Panc1 (cell line): ENCODE results near the gene MAST4.

Source experiments
- CTCF ChIP-seq: fragments of 450-650 bp; IDR thresholded peaks from 2 replicates; pipeline ENCODE4 v1.5.1; 2017; ENCODE audit warnings: mild to moderate bottlenecking
- POLR2AphosphoS5 ChIP-seq: IDR thresholded peaks from 2 replicates; pipeline ENCODE4 v1.6.1; 2012; ENCODE audit warnings: mild to moderate bottlenecking, low read depth, low read length, moderate library complexity
- REST ChIP-seq, 2 experiments: IDR thresholded peaks; 2 replicates each; pipeline ENCODE4 v1.6.1; 2011 to 2012; ENCODE audit warnings: low read depth in 2 of 2, control low read depth in 1 of 2, low read length in 1 of 2, mild to moderate bottlenecking in 1 of 2, moderate library complexity in 1 of 2; ENCODE audit not compliant: insufficient read depth in 1 of 2
- SIN3A ChIP-seq: IDR thresholded peaks from 2 replicates; pipeline ENCODE4 v1.6.1; 2012; ENCODE audit warnings: low read depth, mild to moderate bottlenecking, low read length, moderate library complexity, borderline replicate concordance; ENCODE audit not compliant: insufficient read depth
- TCF7L2 ChIP-seq: IDR thresholded peaks from 2 replicates; pipeline ENCODE4 v1.6.1; 2011; ENCODE audit warnings: mild to moderate bottlenecking, low read depth, low read length, inconsistent platforms

GRCh38 chr5:66777868-66778267 is 181.7 kb downstream of the MAST4 start:
- no peak for TF ChIP-seq CTCF
- no peak for TF ChIP-seq REST (IDR thresholded peaks at IDR 0.05; ENCODE audit: insufficient read depth in 1 of 2, low read depth in 2 of 2, low read length in 1 of 2)
- TF ChIP-seq POLR2AphosphoS5: no peak
- no peak for TF ChIP-seq TCF7L2
- TF ChIP-seq SIN3A: no peak
